Tracheal epithelial cell (primary cell): ENCODE data around the gene CCDC195. TPM values are rescaled to one million over a fixed set of nuclear protein-coding genes. Genes with fewer than 3 reads are reported as not detected.

Experiments
- total RNA-seq: library from RNA; depleted of rRNA; stranded (reverse); fragments of >200 nt; gene quantifications from 2 replicates; pipeline ENCODE4 v1.2.1, GENCODE V29; 2014

The CCDC195 gene, protein sequence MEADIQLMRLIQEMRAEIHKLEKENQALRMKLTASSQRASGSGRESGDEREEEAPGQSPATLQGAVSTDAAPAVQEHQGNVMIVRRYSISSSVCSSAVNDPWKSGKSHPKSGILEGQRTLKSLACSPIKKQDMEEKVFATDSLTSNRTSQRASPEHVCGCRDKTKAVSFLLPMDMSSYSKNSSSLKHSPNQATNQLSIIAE
- total RNA-seq = not detected in 2 replicates

DNA sequence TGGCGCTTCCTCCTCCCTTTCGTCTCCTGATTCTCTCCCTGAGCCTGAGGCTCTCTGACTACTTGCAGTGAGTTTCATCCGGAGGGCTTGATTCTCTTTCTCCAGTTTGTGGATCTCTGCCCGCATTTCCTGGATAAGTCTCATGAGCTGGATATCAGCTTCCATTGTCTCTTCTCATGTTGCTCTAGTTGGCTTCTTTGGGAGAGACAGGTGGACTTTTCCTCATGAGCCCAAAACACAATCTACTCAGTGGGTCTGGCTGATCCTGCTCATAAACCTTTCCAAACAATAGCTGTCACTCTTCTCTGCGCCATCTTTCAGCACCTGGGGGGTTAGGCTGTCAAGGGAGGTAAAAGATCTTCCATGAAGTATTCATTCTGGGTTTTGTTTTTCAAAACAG lies at the start of gene CCDC195:
Gene CCDC195 (minus strand): TSS at position 165 of the 400 bp plus-strand sequence. CDS start 0 bp downstream, at position 165.

Other genes starting within 250 kb of the CCDC195 start
- gene CUL3, start 131.0 kb downstream of the CCDC195 start, total RNA-seq = 49.9 and 61.6 TPM in 2 replicates